ENCODE measurements around the gene DACH2. TPM values are rescaled to one million over a fixed set of nuclear protein-coding genes. Genes with fewer than 3 reads are reported as not detected.

Gene DACH2
- total RNA-seq, 4 donors from 2014 or later: not detected

DNA sequence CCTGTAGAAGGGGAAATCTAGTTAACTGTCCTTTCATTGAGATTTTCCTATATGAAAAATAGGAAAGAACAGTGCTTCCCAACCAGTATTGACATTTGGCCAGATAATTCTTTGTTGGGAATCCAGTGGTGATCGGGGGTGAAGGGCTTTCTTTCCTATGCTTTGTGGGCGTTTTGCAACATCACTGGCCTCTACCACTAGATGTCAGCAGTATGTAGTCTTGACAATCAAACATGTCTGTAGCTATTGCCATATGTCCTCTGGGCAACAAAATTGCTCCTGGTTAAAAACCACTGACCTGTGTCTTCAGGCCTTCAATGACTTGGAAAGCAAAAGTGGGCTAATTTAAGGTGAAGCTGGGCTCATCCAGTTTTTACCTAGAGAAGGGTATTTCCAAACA lies 658.5 kb downstream of the DACH2 start:
- TF ChIP-seq, protein P1, sequence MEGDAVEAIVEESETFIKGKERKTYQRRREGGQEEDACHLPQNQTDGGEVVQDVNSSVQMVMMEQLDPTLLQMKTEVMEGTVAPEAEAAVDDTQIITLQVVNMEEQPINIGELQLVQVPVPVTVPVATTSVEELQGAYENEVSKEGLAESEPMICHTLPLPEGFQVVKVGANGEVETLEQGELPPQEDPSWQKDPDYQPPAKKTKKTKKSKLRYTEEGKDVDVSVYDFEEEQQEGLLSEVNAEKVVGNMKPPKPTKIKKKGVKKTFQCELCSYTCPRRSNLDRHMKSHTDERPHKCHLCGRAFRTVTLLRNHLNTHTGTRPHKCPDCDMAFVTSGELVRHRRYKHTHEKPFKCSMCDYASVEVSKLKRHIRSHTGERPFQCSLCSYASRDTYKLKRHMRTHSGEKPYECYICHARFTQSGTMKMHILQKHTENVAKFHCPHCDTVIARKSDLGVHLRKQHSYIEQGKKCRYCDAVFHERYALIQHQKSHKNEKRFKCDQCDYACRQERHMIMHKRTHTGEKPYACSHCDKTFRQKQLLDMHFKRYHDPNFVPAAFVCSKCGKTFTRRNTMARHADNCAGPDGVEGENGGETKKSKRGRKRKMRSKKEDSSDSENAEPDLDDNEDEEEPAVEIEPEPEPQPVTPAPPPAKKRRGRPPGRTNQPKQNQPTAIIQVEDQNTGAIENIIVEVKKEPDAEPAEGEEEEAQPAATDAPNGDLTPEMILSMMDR (IDR thresholded peaks at IDR 0.05): no peak
- DNase-seq (ENCODE audit: low spot score): no peak
- no peak for ATAC-seq (ENCODE audit: low FRiP score)

DNA sequence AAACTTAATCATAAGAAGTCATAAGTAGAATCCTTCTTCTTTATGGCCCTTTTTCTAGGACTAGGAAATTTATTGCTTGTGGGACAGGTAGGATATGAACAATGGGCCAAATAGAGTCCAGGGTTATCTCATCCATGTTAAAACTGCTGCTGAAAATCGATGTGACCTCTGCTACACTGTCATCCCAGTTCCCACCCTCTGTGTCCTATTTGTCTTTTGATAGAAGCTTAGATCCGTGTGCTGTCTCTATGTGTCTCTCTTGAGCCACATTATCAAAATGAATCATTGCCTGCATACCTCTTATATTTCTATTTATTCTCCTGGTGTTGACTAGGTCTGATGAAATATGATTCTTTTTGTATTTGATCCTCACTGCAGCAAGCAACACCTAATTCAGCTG lies 661.4 kb downstream of the DACH2 start:
- TF ChIP-seq, protein P1 (IDR thresholded peaks at IDR 0.05): no peak
- ATAC-seq (ENCODE audit: low FRiP score): no peak
- DNase-seq (ENCODE audit: low spot score): no peak

DNA sequence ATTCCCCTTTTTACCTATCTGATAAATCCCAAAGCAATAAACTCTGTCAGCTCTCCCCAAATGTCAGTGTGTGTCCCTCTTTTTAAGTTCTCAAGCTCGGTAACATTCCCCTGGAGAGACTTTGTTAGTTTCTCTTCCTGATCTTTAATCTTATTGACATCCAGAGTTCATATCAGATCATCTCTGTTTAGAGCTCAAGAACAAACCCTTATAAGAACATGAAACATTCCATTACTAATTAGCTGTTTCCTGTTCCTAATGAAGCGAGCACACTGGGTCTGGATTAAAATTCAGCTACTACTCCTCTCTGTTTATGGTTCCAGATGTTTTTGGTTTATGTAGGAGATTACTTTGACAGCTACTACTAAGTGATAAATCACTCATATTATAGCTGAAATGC lies 681.5 kb downstream of the DACH2 start:
- ATAC-seq (ENCODE audit: low FRiP score) (no peak), DNase-seq (ENCODE audit: low spot score) (no peak)
- TF ChIP-seq, protein P1 (IDR thresholded peaks at IDR 0.05): no peak

DNA sequence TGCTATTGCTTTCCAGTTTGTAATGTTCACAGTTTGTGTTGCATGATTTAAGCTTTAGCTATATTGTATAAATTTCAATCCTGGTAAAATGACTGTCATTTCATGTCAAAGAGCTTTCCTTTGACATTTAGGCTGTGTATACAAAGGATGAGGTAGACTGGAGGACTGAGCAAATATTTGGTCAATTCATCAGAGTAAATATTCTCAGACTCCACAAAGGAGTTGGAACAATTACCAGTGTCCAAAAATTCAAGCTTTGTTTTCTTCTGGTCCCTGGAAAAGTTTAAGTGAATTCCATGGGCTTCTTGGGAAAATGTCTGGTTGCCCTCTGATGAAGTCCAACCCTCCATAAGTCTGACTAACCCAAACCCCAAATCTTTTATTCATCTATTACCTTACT lies 682.4 kb downstream of the DACH2 start:
- TF ChIP-seq, protein P1 (IDR thresholded peaks at IDR 0.05): no peak
- ATAC-seq (ENCODE audit: low FRiP score): no peak
- DNase-seq (ENCODE audit: low spot score): no peak

DNA sequence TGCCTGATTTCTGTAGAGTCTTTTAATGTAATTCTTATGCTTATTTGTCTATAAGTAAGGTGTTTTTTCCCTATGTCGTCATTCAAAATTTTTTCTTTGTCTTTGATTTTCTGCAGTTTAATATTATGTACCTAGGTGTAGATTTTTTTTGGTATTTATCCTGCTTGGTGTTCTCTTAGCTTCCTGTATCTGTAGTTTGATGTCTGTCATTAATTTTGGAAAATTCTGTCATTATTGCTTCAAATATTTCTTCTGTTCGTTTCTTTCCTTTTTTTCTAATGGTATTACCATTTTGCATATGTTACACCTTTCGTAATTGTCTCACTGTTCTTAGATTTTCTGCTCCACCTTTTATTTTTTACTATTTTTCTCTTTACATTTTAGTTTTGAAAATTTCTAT lies 696.9 kb downstream of the DACH2 start:
- no peak for DNase-seq (ENCODE audit: low spot score)
- ATAC-seq (ENCODE audit: low FRiP score): no peak
- TF ChIP-seq, protein P1 (IDR thresholded peaks at IDR 0.05): no peak

Small RNAs within 50 kb of the gene (small RNA-seq; reads per million reads assigned to genes)
- gene FCF1P9: not detected
- gene RF00026: not detected

Other genes starting within 250 kb of the DACH2 start
- 10 to 100 TPM; 13.0 to 21.1 (median 17.3) TPM for gene CHM, start 100.9 kb upstream of the DACH2 start, total RNA-seq

Measured in omental fat pad (tissue), 4 donors.